IMR-90 (cell line): ENCODE results near the gene CPNE2.

Source experiments
- MAZ ChIP-seq: IDR thresholded peaks from 2 replicates; pipeline ENCODE4 v1.6.1; 2012; ENCODE audit warnings: low read depth, mild to moderate bottlenecking, low read length, improper control_type of control experiment, moderate library complexity, borderline replicate concordance
- POLR2A ChIP-seq: IDR thresholded peaks from 2 replicates; pipeline ENCODE4 v1.6.1; 2012; ENCODE audit warnings: mild to moderate bottlenecking, low read depth, low read length
- RAD21 ChIP-seq: IDR thresholded peaks from 2 replicates; pipeline ENCODE4 v1.6.1; 2012; ENCODE audit warnings: low read length, improper control_type of control experiment
- RFX5 ChIP-seq: IDR thresholded peaks from 2 replicates; pipeline ENCODE4 v1.8.0; 2012; ENCODE audit warnings: low read depth, mild to moderate bottlenecking, low read length, moderate library complexity
- TF ChIP-seq, protein P1 (sequence below): conservative IDR thresholded peaks from 2 replicates; pipeline ENCODE4 v1.5.1; 2012; ENCODE audit warnings: mild to moderate bottlenecking, low read depth, low read length, improper control_type of control experiment
- TF ChIP-seq, protein P2 (sequence below): fragments of 150-350 bp; IDR thresholded peaks from 2 replicates; pipeline ENCODE4 v1.6.1; 2017; ENCODE audit warnings: mild to moderate bottlenecking, antibody characterized with exemption, low read length, low read depth

DNA sequence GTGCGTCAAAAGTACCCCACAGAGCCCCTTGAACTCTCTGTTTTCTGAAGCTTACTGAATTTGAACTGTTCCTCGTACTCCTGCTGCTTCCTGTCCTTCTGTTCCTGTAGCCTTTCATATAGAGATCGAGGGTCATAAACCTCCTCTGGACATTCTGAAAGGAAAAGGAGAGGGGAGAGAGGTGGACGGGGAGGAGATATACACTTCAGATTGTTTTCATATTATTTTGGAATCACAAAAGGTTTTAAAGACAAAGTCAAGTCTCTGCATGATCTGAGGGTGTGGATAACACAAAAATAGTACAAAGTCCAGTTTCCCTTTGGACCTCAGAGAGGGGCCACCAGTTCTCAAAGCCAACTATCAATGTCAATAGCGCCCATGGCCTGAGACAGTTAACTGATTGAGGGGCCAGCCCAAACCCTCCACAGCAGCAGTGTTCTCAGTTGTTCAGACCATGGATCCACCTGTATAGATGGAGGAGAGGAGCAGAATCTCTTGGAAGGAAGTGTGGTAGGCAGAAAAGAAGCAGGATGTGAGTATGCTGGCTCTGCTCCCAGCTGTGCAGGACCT lies 80.4 kb downstream of the CPNE2 start:
- TF ChIP-seq, protein P1, sequence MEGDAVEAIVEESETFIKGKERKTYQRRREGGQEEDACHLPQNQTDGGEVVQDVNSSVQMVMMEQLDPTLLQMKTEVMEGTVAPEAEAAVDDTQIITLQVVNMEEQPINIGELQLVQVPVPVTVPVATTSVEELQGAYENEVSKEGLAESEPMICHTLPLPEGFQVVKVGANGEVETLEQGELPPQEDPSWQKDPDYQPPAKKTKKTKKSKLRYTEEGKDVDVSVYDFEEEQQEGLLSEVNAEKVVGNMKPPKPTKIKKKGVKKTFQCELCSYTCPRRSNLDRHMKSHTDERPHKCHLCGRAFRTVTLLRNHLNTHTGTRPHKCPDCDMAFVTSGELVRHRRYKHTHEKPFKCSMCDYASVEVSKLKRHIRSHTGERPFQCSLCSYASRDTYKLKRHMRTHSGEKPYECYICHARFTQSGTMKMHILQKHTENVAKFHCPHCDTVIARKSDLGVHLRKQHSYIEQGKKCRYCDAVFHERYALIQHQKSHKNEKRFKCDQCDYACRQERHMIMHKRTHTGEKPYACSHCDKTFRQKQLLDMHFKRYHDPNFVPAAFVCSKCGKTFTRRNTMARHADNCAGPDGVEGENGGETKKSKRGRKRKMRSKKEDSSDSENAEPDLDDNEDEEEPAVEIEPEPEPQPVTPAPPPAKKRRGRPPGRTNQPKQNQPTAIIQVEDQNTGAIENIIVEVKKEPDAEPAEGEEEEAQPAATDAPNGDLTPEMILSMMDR, result no peak
- TF ChIP-seq RAD21, result no peak
- no peak for TF ChIP-seq MAZ
- TF ChIP-seq, protein P2, sequence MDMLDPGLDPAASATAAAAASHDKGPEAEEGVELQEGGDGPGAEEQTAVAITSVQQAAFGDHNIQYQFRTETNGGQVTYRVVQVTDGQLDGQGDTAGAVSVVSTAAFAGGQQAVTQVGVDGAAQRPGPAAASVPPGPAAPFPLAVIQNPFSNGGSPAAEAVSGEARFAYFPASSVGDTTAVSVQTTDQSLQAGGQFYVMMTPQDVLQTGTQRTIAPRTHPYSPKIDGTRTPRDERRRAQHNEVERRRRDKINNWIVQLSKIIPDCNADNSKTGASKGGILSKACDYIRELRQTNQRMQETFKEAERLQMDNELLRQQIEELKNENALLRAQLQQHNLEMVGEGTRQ, result no peak
- TF ChIP-seq POLR2A, result no peak
- no peak for TF ChIP-seq RFX5
